Myocyte (in vitro differentiated cells): ENCODE data around the gene PLEKHG3. TPM values are rescaled to one million over a fixed set of nuclear protein-coding genes. Genes with fewer than 3 reads are reported as not detected.

Source experiments
- DNase-seq: peaks from one replicate; pipeline ENCODE4 v3.0.0-alpha.2; 2012; ENCODE audit warnings: low read depth
- microRNA-seq: library from miRNA; unstranded; fragments of <30 nt; microRNA quantifications from one replicate; pipeline ENCODE4, GENCODE V29; 2016
- total RNA-seq: library from RNA; depleted of rRNA; stranded (reverse); fragments of >200 nt; gene quantifications from 2 replicates; pipeline ENCODE4 v1.2.3, GENCODE V29; 2014

PLEKHG3 gene
- total RNA-seq, 1 donor from 2014 or later = 5.2 TPM

DNA sequence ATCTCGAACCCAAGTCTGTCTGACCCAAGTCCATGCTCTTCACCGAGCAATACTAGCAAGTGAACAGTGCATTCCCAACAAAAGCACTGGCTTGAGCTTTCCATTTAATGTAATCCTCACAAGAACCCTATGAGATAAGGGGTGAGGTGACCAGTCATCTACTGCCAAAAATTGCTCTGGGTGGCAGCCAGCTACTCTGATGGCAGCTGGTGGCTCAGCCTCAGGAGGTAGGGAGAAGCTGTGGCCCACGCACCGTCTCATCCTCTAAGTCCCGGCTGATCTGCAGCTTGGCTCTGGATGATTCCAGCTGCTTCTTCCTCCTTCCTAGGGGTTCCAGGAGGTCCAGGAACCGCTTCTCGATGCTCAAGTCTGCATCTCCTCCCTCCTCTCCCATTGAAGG is 75.2 kb downstream of the PLEKHG3 start:
- peak; percentile 65 for DNase-seq

DNA sequence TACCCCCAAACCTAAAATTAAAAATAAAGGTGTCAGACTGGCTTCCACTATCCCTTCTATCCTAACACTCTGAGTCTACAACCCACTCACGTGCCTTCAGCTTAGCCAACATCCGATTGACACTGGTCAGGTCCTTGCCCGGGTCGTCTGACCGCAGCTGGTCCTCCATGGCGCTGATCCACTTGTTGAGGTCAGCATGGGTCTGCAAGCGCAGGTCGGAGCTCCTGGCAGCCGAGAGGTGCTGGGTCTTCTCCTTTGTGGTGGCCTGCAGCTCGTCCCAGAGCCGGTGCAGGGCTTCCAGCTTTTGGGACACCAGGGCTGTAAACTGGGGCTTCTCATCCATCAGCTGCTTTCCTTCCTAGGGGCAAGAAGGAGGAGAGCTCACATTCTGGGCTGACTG is 78.0 kb downstream of the PLEKHG3 start:
- DNase-seq = no peak

DNA sequence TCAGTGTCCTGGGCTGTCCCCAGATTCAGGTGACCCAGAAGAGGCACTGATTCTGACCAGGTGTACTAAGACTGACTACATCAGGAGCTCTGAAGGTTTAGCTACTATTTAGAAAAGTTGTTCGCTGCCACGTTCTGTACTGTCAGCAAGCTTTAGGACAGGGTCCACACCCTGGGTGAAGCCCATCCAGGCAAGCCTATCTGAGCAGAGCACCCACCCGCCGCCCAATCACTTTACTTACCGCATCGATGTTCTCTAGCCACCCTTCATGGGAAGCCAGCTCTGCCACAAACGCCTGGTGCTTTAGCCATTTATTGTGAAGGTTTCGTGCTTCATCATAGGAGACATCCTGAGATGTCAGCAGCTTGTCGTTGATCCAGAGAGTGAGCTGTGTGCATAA is 79.8 kb downstream of the PLEKHG3 start:
- no peak for DNase-seq

DNA sequence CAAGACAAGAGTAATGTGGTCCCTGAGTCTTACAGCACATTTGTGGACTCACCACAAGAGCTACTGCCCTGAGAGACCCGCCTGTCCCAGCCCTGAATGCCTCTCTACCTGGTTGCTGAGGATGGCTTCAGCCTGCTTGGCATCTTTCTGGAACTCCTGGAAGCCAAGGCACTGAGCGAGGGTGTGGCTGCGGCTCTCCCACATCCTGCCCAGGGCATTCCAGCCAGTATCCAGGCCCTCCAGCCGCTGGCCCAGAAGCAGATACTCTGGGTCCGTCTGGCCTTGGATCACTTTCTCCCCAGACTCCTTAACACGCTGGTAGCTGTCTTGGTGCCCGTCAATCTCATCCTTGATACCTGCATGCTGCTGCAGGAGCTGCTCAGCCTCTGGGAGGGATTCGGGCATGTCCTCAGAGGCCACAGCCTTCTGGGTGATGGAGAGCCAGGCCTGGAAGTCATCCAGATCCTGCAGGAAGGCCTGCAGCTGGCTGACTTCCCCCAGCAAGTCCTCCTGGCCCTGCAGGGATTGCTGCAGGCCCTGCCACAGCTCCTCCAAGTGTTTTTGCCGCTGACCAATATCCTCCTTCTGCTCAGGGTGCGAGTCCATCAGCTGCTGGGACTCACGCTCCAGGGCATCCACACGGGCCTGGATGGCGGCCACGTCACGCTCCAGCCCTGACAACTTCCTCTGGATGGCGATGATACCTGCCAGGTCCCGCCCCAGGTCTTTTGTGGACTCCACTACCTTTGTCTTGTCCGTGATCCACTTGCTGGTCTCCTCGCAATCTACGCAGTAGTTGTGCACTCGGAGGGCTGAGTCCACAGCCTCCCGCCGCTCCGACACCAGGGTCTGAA is 82.3 kb downstream of the PLEKHG3 start:
- peak; percentile 24 for DNase-seq

DNA sequence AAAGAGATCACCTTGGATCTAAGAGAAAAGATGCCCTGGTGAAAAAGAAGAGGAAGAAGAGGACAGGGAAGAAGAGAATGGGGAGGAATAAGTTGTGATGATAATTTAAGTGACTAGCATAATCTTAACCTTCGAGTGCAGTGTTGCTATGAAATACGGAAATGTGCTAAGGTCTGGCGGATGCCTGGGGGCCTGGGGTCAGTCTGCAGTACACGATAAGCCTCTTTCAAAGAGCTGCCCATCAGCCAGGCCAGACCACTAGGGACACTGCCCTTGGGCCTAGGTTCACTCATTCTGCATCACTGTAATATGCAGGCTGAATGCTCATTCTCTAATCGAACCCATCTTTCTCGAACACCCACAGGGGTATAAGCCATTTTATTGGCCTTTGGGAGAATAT is 83.4 kb downstream of the PLEKHG3 start:
- no peak for DNase-seq

DNA sequence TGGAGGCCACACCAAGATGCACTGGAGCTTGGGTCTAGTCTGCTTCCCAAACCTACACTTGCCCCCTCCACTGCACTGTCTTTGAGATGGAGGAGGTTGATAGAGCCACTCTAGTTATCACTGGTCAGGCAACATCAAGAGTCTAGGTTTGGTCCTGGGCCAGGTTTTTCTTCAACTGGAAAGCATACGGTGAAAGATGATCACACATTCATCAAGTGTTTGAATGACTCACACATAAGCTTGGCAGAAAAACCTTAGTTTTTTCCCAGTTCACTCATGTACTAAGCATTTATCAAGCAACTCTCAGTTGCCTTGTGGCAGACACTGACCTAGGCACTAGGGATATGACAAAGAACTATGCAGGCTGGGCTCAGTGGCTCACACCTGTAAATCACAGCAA is 84.5 kb downstream of the PLEKHG3 start:
- peak; percentile 77 for DNase-seq

DNA sequence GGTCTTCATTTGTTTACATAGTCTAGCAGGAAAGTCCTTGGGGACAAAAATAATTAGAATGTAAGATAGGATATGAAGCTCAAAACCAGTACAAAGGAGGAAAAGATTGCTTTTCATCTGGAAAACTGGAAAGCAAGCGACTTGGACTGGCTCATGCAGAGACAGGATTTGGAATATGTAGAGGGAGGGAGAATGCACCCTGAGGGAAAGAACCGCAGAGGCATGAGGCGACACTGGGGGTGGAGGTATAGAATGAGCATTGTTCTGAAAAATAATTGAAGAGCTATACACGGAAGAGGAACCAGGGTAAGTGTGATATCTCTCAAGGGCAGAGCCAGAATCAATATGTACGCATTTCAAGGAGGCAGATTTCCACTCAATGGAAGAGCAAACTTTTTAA is 85.5 kb downstream of the PLEKHG3 start:
- no peak for DNase-seq

DNA sequence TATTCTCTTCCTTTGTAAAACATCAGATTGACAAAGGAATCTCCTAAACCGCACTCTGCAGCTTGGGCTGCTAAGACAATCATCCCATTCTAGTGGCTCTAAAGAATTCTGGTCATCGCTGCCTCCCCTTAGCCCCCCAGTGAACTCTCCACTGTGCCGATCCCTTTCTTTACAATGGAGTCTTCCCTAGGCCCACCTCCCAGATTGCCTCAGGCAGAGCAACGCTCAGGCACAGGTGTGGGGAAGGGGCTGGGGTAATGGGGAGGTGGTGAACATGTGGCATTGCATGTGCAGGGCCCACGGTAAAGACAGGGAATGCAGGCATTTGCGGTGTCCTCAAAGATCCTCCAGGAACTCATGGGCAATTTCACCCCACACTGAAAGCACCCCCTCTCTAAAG is 86.3 kb downstream of the PLEKHG3 start:
- no peak for DNase-seq

DNA sequence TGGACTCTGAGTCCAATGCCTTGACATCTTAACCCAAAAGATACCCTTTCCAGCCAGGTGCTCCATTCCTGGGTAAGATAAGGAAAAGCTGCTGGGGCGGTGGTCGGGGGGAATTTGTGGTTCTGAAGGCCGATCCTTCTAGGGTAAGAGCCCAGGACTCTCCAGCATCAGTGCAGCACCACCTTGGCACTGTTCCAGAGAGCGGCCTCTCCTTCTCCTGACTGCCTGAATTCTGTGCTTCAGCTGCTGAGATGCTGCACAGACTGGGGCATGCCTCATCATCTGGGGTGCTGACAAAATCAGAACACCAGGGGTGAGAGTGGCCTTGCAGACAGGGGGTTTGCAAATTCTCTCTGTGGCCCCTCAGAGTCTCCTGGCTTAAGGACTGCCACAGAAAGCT is 88.0 kb downstream of the PLEKHG3 start:
- no peak for DNase-seq

DNA sequence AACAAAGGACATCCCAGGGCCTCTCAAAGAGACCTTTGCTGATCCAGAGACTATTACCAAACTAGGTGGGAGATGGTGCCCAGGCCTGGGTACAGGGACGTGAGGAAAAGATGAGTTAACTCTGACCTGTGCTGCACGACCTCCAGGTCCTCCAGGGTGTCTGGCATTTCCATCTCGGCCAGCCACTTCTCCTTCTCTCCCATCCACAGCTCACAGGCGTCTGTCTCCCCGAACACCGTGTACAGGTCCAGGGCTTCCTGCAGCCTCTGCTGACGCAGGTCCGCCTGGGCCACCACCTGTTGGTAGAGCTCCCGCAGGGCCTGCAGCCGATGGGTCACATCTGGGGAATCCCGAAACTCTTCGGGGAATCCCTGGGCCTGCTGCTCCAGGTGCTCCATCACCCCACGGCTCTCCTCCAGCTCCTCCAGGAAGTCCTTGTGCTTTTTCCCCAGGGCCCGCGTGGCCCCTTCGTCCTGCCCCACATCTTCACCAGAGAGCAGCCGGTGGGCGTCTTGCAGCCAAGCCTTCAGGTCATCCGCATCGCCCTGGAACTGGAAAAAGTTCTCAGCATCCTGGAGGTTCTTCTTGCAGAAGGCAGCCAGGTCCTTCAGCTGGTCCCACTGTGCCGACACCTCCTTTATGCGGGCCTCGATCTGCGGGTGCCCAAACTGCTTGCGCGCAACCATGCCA is 88.8 kb downstream of the PLEKHG3 start:
- no peak for DNase-seq

DNA sequence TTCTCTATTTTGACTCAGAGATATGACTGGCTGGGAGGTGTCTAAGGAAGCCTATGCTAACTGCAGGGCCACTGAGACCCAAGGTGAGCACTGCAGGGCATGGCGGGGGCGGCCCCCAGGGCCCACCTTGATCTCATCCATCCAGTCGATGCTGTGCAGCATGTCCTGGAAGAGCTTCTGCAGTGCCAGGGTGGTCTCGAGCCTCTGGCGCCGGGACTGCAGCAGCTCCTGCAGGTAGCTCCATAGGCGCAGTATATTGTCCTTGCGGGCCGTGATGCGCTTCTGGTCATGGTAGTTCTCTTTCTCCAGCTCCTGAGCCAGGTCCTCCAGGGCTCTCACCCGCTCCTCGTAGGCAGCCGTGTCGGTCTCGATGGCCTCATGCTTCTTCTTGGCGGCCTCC is 91.0 kb downstream of the PLEKHG3 start:
- DNase-seq = no peak

DNA sequence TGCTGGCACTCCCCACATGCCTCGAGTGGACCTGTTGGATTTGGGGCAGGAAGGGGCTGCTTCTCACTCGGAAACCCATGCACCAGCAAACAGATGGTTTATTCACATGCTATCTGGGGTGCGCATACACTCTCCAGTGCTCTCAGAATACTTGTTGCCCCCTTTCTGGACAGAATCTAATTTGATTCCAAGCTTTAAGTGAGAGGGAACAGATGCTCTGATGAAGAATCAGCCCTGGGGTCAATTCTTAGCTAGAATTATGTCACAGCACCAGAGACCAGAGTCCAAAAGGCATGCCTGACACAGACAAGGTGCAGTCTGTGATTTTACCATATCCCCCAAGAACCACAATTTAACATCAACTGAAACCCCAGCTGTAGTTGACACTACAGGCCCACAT is 91.7 kb downstream of the PLEKHG3 start:
- DNase-seq = no peak

DNA sequence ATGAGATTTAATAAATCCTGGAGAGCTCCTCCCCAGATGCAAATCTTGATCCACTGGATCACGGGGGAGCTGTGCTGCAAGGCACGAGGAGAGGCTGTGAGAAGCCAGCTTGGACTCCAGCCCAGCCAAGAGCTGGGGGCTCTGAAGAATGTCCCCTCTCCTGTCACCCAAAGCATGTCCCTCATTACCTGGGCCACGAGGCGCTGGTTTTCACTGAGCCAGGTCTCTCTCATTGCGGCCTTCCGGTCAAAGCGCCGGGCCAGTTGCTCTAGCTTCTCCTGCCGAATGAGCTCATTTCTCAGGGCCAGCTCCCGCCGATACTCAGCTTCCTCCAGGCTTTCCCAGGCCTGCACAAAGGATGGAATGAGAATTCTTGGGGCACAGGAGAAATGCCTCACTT is 92.1 kb downstream of the PLEKHG3 start:
- DNase-seq = no peak

DNA sequence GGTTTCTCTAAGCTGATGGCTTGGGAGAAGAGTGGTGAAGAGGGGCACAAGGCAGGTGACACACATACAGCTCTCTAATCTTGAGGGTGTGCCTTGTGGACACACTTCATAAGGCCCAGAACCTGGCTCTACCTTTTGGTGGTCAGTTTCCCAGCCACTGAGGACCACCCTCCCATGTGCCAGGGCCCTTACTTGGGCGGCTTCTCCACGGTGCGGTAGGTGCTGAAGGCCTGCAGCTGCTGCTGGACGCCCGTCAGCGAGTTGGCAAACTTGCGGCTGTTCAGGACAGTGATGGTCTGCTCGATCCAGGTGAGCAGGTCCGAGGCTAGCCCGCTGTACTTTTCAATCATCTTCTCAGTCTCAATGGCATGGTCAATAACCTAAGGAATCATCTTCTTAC is 95.3 kb downstream of the PLEKHG3 start:
- no peak for DNase-seq

Small RNA genes within 50 kb of the gene (microRNA-seq; reads per million reads assigned to microRNA genes)
- gene MIR7855 = not detected

Other genes starting within 250 kb of the PLEKHG3 start
- gene AKAP5, start 238.9 kb upstream of the PLEKHG3 start, total RNA-seq = 0.05 and 0.08 TPM in 2 replicates
- 4.5 and 5.5 TPM in 2 replicates for gene ZBTB25, start 200.6 kb upstream of the PLEKHG3 start, total RNA-seq
- gene ZBTB1, start 199.7 kb upstream of the PLEKHG3 start, total RNA-seq = 44.0 and 44.1 TPM in 2 replicates
- gene HSPA2, start 163.7 kb upstream of the PLEKHG3 start, total RNA-seq = 4.7 and 6.7 TPM in 2 replicates
- 0.35 TPM in 1 of 2 replicates, not detected in the other for gene PPP1R36, start 154.5 kb upstream of the PLEKHG3 start, total RNA-seq
- gene SPTB, start 175.5 kb downstream of the PLEKHG3 start, total RNA-seq = 4.3 and 4.6 TPM in 2 replicates
- gene CHURC1, start 210.0 kb downstream of the PLEKHG3 start, total RNA-seq = 41.3 and 55.0 TPM in 2 replicates
- not detected in 2 replicates for gene GPX2, start 238.3 kb downstream of the PLEKHG3 start, total RNA-seq